SK-N-SH (cell line): Measurements from ENCODE around the gene PEPD. TPM values are rescaled to one million over a fixed set of nuclear protein-coding genes. Genes with fewer than 3 reads are reported as not detected.
A peak's percentile ranks its signal among the peaks of the same experiment; 100 is the strongest.

Experiments
- CTCF ChIA-PET: fragments of 300-600, 350-600 bp; formaldehyde crosslinking; extraction: SDS; loops from one replicate; lab custom pipeline; 2021; lab: Yijun Ruan, JAX
- POLR2A ChIA-PET: fragments of 350-600 bp; sonication (Branson Sonifier 250); formaldehyde crosslinking; extraction: SDS; loops from one replicate; lab custom pipeline; 2020; ENCODE audit warnings: antibody characterized with exemption, inconsistent platforms; lab: Yijun Ruan, JAX
- DNase-seq: peaks from one replicate; pipeline ENCODE4 v3.0.0; 2012
- H2AFZ ChIP-seq: fragments of 200-600 bp; sonication (generic); 2 replicates; pipeline ENCODE4 v1.8.1; 2016; ENCODE audit warnings: antibody characterized with exemption, mild to moderate bottlenecking, low read depth
- H3F3A ChIP-seq: fragments of 200-600 bp; sonication (generic); replicated peaks from 2 replicates; pipeline ENCODE3; 2016; ENCODE audit warnings: antibody characterized with exemption, mild to moderate bottlenecking; ENCODE audit not compliant: insufficient read depth
- H3K27ac ChIP-seq, 2 experiments: fragments of 200-500 bp in 1 of 2; fragments of 200-600 bp in 1 of 2; sonication (Bioruptor generic) in 1 of 2; sonication (generic), shearing (Covaris generic) in 1 of 2; 2 replicates each; pipeline versions ENCODE4 v1.5.1 to v1.6.1; 2014 to 2016; ENCODE audit warnings: low read depth in 2 of 2, inconsistent platforms in 1 of 2, low read length in 1 of 2, mild to moderate bottlenecking in 1 of 2, mixed read lengths in 1 of 2
- H3K27me3 ChIP-seq: fragments of 200-600 bp; sonication (generic), shearing (Covaris generic); 2 replicates; pipeline ENCODE4 v1.6.1; 2016; ENCODE audit warnings: mixed run types; ENCODE audit not compliant: insufficient read depth
- H3K36me3 ChIP-seq, 2 experiments: fragments of 200-500 bp in 1 of 2; fragments of 200-600 bp in 1 of 2; sonication (Bioruptor generic) in 1 of 2; sonication (generic) in 1 of 2; replicated peaks in 1 of 2; 2 replicates each; pipeline versions ENCODE3 to v1.5.1; 2014 to 2016; ENCODE audit warnings: low read length in 1 of 2, mild to moderate bottlenecking in 1 of 2; ENCODE audit not compliant: insufficient read depth in 2 of 2, control insufficient read depth in 1 of 2
- H3K4me1 ChIP-seq, 2 experiments: fragments of 200-500 bp in 1 of 2; fragments of 200-600 bp in 1 of 2; sonication (Bioruptor generic) in 1 of 2; sonication (generic), shearing (Covaris generic) in 1 of 2; 2 replicates each; pipeline versions ENCODE4 v1.5.1 to v1.6.1; 2014 to 2016; ENCODE audit warnings: low read depth in 1 of 2, low read length in 1 of 2, mixed run types in 1 of 2; ENCODE audit not compliant: insufficient read depth in 2 of 2, control insufficient read depth in 1 of 2
- H3K4me2 ChIP-seq: fragments of 200-600 bp; sonication (generic), shearing (Covaris generic); 2 replicates; pipeline ENCODE4 v1.6.1; 2017; ENCODE audit warnings: mixed run types
- H3K4me3 ChIP-seq, 2 experiments: fragments of 200-500 bp in 1 of 2; fragments of 200-600 bp in 1 of 2; sonication (Bioruptor generic) in 1 of 2; sonication (generic), shearing (Covaris generic) in 1 of 2; 2 replicates each; pipeline versions ENCODE4 v1.5.1 to v1.8.1; 2014 to 2016; ENCODE audit warnings: low read depth in 2 of 2, inconsistent platforms in 1 of 2, low read length in 1 of 2, mild to moderate bottlenecking in 1 of 2, mixed read lengths in 1 of 2, moderate library complexity in 1 of 2
- H3K79me2 ChIP-seq: fragments of 200-600 bp; sonication (generic); 2 replicates; pipeline ENCODE4 v1.8.1; 2017; ENCODE audit warnings: mild to moderate bottlenecking; ENCODE audit not compliant: insufficient read depth
- H3K9ac ChIP-seq: fragments of 200-600 bp; sonication (generic); 2 replicates; pipeline ENCODE4 v1.6.1; 2017; ENCODE audit warnings: mixed run types
- H3K9me2 ChIP-seq: fragments of 200-600 bp; sonication (generic); 2 replicates; pipeline ENCODE4 v1.6.1; 2017; ENCODE audit warnings: mixed run types
- H3K9me3 ChIP-seq: fragments of 200-600 bp; sonication (generic); 2 replicates; pipeline ENCODE4 v1.6.1; 2017; ENCODE audit warnings: mixed run types, mild to moderate bottlenecking, moderate library complexity
- H4K20me1 ChIP-seq: fragments of 200-600 bp; sonication (generic); 2 replicates; pipeline ENCODE4 v1.6.1; 2017; ENCODE audit warnings: mild to moderate bottlenecking, mixed run types; ENCODE audit not compliant: insufficient read depth
- MEF2A ChIP-seq: IDR thresholded peaks from 2 replicates; pipeline ENCODE4 v1.4.0; 2012; ENCODE audit warnings: low read depth, borderline replicate concordance
- POLR2AphosphoS5 ChIP-seq: IDR thresholded peaks from 2 replicates; pipeline ENCODE4 v1.6.1; 2012; ENCODE audit warnings: low read depth, low read length
- RCOR1 ChIP-seq: fragments of 150-350 bp; IDR thresholded peaks from 2 replicates; pipeline ENCODE4 v1.6.1; 2017; ENCODE audit warnings: antibody characterized with exemption, low read length
- SIN3A ChIP-seq: IDR thresholded peaks from 2 replicates; pipeline ENCODE4 v1.6.1; 2012; ENCODE audit warnings: low read depth, mild to moderate bottlenecking, low read length, moderate library complexity, borderline replicate concordance
- TCF12 ChIP-seq: IDR thresholded peaks from 2 replicates; pipeline ENCODE4 v1.4.0; 2012
- WGBS: methylation state at CpG from one replicate; pipeline ENCODE4 v1.1.6; 2017; ENCODE audit warnings: low lambda C conversion rate; 5-methylcytosine and 5-hydroxymethylcytosine counted together
- polyA plus RNA-seq, 3 experiments: library from polyadenylated mRNA; depleted of rRNA; stranded (reverse); fragments of >200 nt; gene quantifications; 2 replicates each; pipeline ENCODE4 v1.2.3, GENCODE V29; 2012
- TF ChIP-seq, protein P1 (sequence below): IDR thresholded peaks from 2 replicates; pipeline ENCODE4 v1.4.0; 2012; ENCODE audit warnings: low read depth, borderline replicate concordance
- TF ChIP-seq, protein P2 (sequence below): IDR thresholded peaks from 2 replicates; pipeline ENCODE4 v1.4.0; 2012; ENCODE audit warnings: low read depth

Gene PEPD
- polyA plus RNA-seq, 1 of the 3 experiments (the other 2 are of a cell fraction), result 88.9 TPM

DNA sequence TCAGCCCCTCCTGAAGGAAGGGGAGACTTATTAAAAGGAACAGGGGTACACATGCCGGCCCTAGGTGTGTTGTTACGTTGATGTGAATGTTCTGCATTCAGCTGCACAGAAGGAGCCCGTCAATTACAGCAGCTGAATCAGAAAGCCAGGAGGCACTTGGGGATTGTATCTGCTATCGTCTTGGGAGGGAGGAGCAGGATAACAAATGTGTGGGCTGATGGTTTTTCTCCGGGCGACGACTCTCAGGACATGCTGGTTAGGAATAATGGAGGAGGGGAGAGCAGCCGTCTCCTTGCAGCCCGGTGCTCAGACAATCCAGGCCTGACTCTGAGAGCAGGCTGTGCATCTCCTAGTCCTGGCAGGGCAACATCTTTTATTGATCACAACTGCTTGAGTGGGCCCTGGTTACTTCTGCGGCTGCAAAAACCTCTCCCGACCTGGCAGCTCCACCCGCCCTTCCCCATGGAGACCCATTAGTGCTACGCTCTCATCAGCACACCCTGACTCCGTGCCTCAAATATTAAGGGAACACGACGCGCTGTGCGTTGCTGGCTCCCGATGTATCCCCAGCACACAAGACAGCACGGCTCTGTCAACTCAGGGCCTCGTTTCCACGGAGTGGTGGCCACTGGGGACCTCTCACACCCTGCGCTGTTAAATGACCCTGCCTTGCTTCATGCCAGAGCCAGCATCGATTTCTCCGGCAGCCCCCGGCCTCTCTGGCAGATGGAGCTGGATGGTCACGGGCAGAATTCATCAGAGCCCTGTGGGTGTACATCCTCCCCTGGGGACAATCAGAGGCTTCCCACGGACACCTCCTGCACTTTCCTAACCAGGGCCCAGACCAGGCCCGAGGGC is 25.3 kb downstream of the PEPD start:
- Histone ChIP-seq H2AFZ (no peak overlapping the region), H3K4me3 (no peak overlapping the region), H3F3A (no peaks in the 10 kb centered on the region), H3K9me3 (no peaks in the 10 kb centered on the region), H3K9ac (no peak overlapping the region), H3K79me2 (no peaks in the 10 kb centered on the region), H3K4me1 (peaks cover 0 to 10% of the 10 kb centered on the region in 2 experiments; a peak in 1 of 4 replicates), H3K27me3 (no peaks in the 10 kb centered on the region), H3K9me2 (no peaks in the 10 kb centered on the region), H3K36me3 (peaks cover 0 to 24% of the 10 kb centered on the region in 2 experiments), H3K4me2 (no peak overlapping the region), H3K27ac (no peak overlapping the region), H4K20me1 (no peaks in the 10 kb centered on the region)
- no peak for TF ChIP-seq POLR2AphosphoS5
- TF ChIP-seq MEF2A, result no peak
- no peak for TF ChIP-seq RCOR1
- no peak for TF ChIP-seq TCF12
- TF ChIP-seq, protein P1, sequence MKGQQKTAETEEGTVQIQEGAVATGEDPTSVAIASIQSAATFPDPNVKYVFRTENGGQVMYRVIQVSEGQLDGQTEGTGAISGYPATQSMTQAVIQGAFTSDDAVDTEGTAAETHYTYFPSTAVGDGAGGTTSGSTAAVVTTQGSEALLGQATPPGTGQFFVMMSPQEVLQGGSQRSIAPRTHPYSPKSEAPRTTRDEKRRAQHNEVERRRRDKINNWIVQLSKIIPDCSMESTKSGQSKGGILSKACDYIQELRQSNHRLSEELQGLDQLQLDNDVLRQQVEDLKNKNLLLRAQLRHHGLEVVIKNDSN, result no peak
- TF ChIP-seq, protein P2, sequence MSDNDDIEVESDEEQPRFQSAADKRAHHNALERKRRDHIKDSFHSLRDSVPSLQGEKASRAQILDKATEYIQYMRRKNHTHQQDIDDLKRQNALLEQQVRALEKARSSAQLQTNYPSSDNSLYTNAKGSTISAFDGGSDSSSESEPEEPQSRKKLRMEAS, result no peak
- 92% methylated on average over 27 of the region's 29 CpGs for WGBS
- DNase-seq, result peak; percentile 27
- POLR2A ChIA-PET, result no interaction called here
- CTCF ChIA-PET, result interaction anchor here (0.7 to 2.1 kb wide), 4 partner anchors 23 to 81 kb away, joined by 3 to 6 read pairs (median 4); no protein-coding TSS in a partner anchor

DNA sequence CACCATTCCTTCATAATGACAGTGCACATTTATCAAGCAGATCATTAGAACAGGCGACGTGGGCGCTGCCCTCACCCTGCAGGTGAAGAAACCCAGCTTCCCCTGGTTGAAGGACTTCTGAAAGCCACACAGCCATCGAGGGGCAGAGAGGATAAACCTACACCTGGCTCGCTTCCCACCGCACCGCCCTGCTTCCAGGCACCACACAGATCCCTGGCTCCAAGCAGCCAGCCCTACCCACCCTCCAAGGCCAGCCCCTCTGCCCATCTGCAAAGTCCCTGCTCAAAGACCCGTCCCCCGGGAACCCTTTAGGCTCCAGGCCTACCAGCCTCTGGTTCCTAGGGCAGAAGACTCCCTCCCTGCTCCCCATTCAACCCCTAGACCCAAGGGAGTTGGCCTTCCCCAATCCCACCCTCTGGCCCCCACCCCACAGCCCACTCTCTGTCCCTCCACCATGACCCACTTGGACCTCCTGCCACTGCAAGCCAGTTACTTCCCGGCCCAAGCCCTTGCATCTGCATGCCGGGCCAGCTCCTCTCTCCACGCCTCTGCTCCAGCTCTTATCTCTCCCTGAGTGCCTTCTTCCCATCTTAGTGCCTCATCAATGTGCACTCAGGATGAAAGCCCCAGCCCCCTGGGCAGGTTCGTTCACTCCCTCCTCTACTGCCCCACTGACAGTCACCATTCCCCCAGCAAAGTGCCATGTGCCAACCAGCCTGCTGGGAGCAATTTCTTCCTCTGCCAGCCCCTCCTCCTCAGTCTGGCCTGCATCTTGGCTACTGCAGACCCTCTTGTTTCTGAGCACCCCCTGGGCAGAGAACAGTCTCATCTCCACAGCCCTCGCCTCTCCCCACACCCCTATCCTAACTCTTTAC is 28.0 kb downstream of the PEPD start:
- Histone ChIP-seq H3F3A (no peaks in the 10 kb centered on the region), H3K4me3 (no peak overlapping the region), H3K79me2 (no peaks in the 10 kb centered on the region), H2AFZ (no peak overlapping the region), H3K9ac (no peak overlapping the region), H4K20me1 (no peaks in the 10 kb centered on the region), H3K27ac (no peak overlapping the region), H3K27me3 (no peaks in the 10 kb centered on the region)
- CTCF ChIA-PET, result interaction anchor here (0.6 to 1.7 kb wide), 2 partner anchors 10 to 14 kb away, joined by 3 to 5 read pairs; no protein-coding TSS in a partner anchor
- DNase-seq, result peak; percentile 35
- TF ChIP-seq SIN3A (no peak), MEF2A (no peak)
- TF ChIP-seq, all 33 proteins: peak for 0
- Histone ChIP-seq H3K9me3 (no peaks in the 10 kb centered on the region), H3K4me1 (peaks cover 0 to 4% of the 10 kb centered on the region in 2 experiments; a peak in 1 of 4 replicates), H3K9me2 (no peaks in the 10 kb centered on the region), H3K36me3 (peaks cover 0 to 4% of the 10 kb centered on the region in 2 experiments), H3K4me2 (no peak overlapping the region)
- POLR2A ChIA-PET, result interaction anchor here (0.6 kb wide), 1 partner anchor 96 kb away, joined by 3 read pairs; no protein-coding TSS in a partner anchor
- 85% methylated on average over 14 of the region's 14 CpGs for whole genome bisulfite sequencing
